ENCODE data around the gene C5orf22. TPM values are rescaled to one million over a fixed set of nuclear protein-coding genes. Genes with fewer than 3 reads are reported as not detected.
"Not testable (repeated sequence)": the region's sequence is repeated elsewhere in the genome, so short reads cannot be mapped to it uniquely, and the experiment has no call there.

C5orf22 gene
- total and polyA plus RNA-seq, 8 donors, result 21.3 to 30.9 (median 27.4) TPM

GRCh38 chr5:31537851-31538250 is 5.8 kb downstream of the C5orf22 start:
- DNase-seq (no peak), ATAC-seq (peak; percentile 50)
- intact Hi-C loops (cut with DNase I), result no loop called here
- peaks cover 0 to 75% of the 10 kb centered on the region in 2 donors for H3K36me3 ChIP-seq
- no peak for TF ChIP-seq CTCF (IDR thresholded peaks at IDR 0.05)
- no peak overlapping the region for H3K4me3 ChIP-seq
- no peaks in the 10 kb centered on the region for H3K9me3 ChIP-seq
- no peak overlapping the region for H3K27ac ChIP-seq
- no peaks in the 10 kb centered on the region for H3K27me3 ChIP-seq
- peaks cover 5 to 27% of the 10 kb centered on the region in 2 donors for H3K4me1 ChIP-seq

GRCh38 chr5:31549114-31549513 is 17.0 kb downstream of the C5orf22 start:
- intact Hi-C loops (cut with DNase I); ATAC-seq: not testable (repeated sequence)

GRCh38 chr5:31551878-31552277 is 19.8 kb downstream of the C5orf22 start:
- H3K36me3 ChIP-seq, result peaks cover 0 to 96% of the 10 kb centered on the region in 2 donors
- no peak overlapping the region for H3K27ac ChIP-seq
- ATAC-seq (no peak), DNase-seq (no peak)
- intact Hi-C loops (cut with DNase I), result no loop called here
- H3K27me3 ChIP-seq, result no peaks in the 10 kb centered on the region
- no peaks in the 10 kb centered on the region for H3K4me1 ChIP-seq
- no peaks in the 10 kb centered on the region for H3K9me3 ChIP-seq
- no peak overlapping the region for H3K4me3 ChIP-seq
- TF ChIP-seq CTCF (IDR thresholded peaks at IDR 0.05), result no peak

More at GRCh38 chr5:31549114-31549513, 17.0 kb downstream of the C5orf22 start:
- not testable (repeated sequence) for H3K9me3 ChIP-seq, H3K4me1 ChIP-seq, DNase-seq, H3K4me3 ChIP-seq, H3K27ac ChIP-seq, H3K27me3 ChIP-seq
- peaks cover 0 to 96% of the 10 kb centered on the region in 2 donors for H3K36me3 ChIP-seq

GRCh38 chr5:31553863-31554262 is 21.8 kb downstream of the C5orf22 start:
- no peak overlapping the region for H3K4me3 ChIP-seq
- H3K27ac ChIP-seq, result no peak overlapping the region
- ATAC-seq (no peak), DNase-seq (no peak)
- no peak for TF ChIP-seq CTCF (IDR thresholded peaks at IDR 0.05)
- H3K27me3 ChIP-seq, result no peaks in the 10 kb centered on the region
- H3K36me3 ChIP-seq, result peaks cover 0 to 90% of the 10 kb centered on the region in 2 donors
- intact Hi-C loops (cut with DNase I), result no loop called here
- H3K4me1 ChIP-seq, result no peaks in the 10 kb centered on the region
- H3K9me3 ChIP-seq, result no peaks in the 10 kb centered on the region

- peaks cover 0 to 84% of the 10 kb centered on the region in 2 donors for H3K36me3 ChIP-seq
- no peak for DNase-seq
- intact Hi-C loops (cut with DNase I), result no loop called here
- no peaks in the 10 kb centered on the region for H3K9me3 ChIP-seq
- TF ChIP-seq CTCF (IDR thresholded peaks at IDR 0.05), result no peak
- H3K27me3 ChIP-seq, result no peaks in the 10 kb centered on the region
- ATAC-seq, result no peak
- no peak overlapping the region for H3K27ac ChIP-seq
- no peak overlapping the region for H3K4me3 ChIP-seq
- H3K4me1 ChIP-seq, result no peaks in the 10 kb centered on the region
Measured at GRCh38 chr5:31554552-31554951, 22.5 kb downstream of the C5orf22 start.

GRCh38 chr5:31556461-31556860 is 24.4 kb downstream of the C5orf22 start:
- intact Hi-C loops (cut with DNase I), result no loop called here
- no peaks in the 10 kb centered on the region for H3K9me3 ChIP-seq
- no peak for DNase-seq
- H3K4me3 ChIP-seq, result no peak overlapping the region
- no peak overlapping the region for H3K27ac ChIP-seq
- no peaks in the 10 kb centered on the region for H3K27me3 ChIP-seq
- ATAC-seq, result no peak
- no peaks in the 10 kb centered on the region for H3K4me1 ChIP-seq
- TF ChIP-seq CTCF (IDR thresholded peaks at IDR 0.05), result no peak
- H3K36me3 ChIP-seq, result peaks cover 0 to 68% of the 10 kb centered on the region in 2 donors
